Gastroesophageal sphincter (tissue), 4 donors: ENCODE data around the gene EPM2A. TPM values are rescaled to one million over a fixed set of nuclear protein-coding genes. Genes with fewer than 3 reads are reported as not detected.

Experiments
- ATAC-seq: fragments of 150-250 bp; one replicate; pipeline ENCODE4 v1.9.1; 2016; ENCODE audit warnings: mild to moderate bottlenecking, moderate library complexity
- H3K27ac ChIP-seq, 4 donors: fragments of 200-600 bp; sonication (generic) in 3 of 4; 1 replicate in 3 of 4; 2 replicates in 1 of 4; pipeline ENCODE4 v1.5.1; 2016 to 2019
- H3K27me3 ChIP-seq: fragments of 200-600 bp; sonication (generic); one replicate; pipeline ENCODE4 v1.5.1; 2019
- H3K36me3 ChIP-seq, 2 donors: fragments of 200-600 bp; sonication (generic); one replicate each; pipeline ENCODE4 v1.5.1; 2019; ENCODE audit warnings: control low read depth in 1 of 2
- H3K4me1 ChIP-seq, 3 donors: fragments of 200-600 bp; sonication (generic); 1 replicate in 2 of 3; 2 replicates in 1 of 3; pipeline ENCODE4 v1.5.1; 2016 to 2019; ENCODE audit warnings: control low read depth in 2 of 3
- H3K4me3 ChIP-seq, 2 donors: fragments of 200-600 bp; sonication (generic); one replicate each; pipeline ENCODE4 v1.5.1; 2019; ENCODE audit warnings: mild to moderate bottlenecking in 1 of 2, moderate library complexity in 1 of 2
- H3K9me3 ChIP-seq, 3 donors: fragments of 200-600 bp; sonication (generic); one replicate each; pipeline ENCODE4 v1.5.1; 2017 to 2019; ENCODE audit warnings: control low read depth in 2 of 3
- EP300 ChIP-seq: sonication (generic); formaldehyde crosslinking; IDR thresholded peaks from one replicate; pipeline ENCODE4 v1.6.1; 2017; ENCODE audit warnings: antibody characterized with exemption, mild to moderate bottlenecking
- POLR2A ChIP-seq, 2 donors: fragments of 450-650 bp; IDR thresholded peaks; one replicate each; pipeline ENCODE4 v1.6.1; 2017; ENCODE audit warnings: antibody characterized with exemption in 2 of 2, mild to moderate bottlenecking in 2 of 2, moderate library complexity in 1 of 2
- POLR2AphosphoS5 ChIP-seq: sonication (generic); formaldehyde crosslinking; IDR thresholded peaks from one replicate; pipeline ENCODE4 v1.6.1; 2017; ENCODE audit warnings: antibody characterized with exemption
- WGBS, 2 donors: methylation state at CpG; one replicate each; pipeline ENCODE4 v1.1.5; 2018; ENCODE audit warnings: low coverage in 1 of 2; 5-methylcytosine and 5-hydroxymethylcytosine counted together
- total RNA-seq, 4 donors: library from RNA; depleted of rRNA; stranded (reverse); fragments of >200 nt; gene quantifications; one replicate each; pipeline ENCODE4 v1.1.0, GENCODE V29; 2016
- TF ChIP-seq, protein P1 (sequence below), 4 experiments: fragments of 200-600 bp in 2 of 4; fragments of 450-650 bp in 2 of 4; sonication (generic) in 1 of 4; IDR thresholded peaks; one replicate each; pipeline ENCODE4 v1.5.1; 2017 to 2019; ENCODE audit warnings: antibody characterized with exemption in 4 of 4, mild to moderate bottlenecking in 2 of 4, moderate library complexity in 2 of 4

The EPM2A gene
- total RNA-seq, 4 donors from 2014 or later, result 53.7 to 83.7 (median 77.1) TPM

DNA sequence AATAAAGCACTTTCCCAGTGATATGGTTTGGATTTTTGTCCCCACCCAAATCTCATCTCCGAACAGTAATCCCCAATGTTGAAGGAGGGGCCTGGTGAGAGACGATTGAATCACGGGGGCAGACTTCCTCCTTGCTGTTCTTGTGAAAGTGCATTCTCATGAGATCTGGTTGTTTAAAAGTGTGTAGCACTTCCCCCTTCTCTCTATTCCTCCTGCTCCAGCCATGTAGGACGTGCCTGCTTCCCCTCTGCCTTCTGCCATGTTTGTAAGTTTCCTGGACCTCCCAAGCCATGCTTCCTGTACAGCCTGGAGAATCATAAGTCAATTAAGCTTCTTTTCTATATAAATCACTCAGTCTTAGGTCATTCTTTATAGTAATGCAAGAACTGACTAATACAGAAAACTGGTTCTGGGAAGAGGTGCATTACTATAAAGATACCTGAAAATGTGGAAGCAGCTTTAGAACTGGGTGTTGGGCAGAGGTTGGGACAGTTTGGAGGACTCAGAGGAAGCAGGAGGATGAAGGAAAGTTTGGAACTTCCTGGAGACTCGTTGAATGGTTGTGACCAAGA, 7.4 kb downstream of the EPM2A start:
- peaks cover 0 to 24% (median 0%) of the 10 kb centered on the region in 3 donors for H3K4me1 ChIP-seq
- H3K9me3 ChIP-seq, result peaks cover 0 to 21% (median 2%) of the 10 kb centered on the region in 3 donors
- TF ChIP-seq POLR2A (IDR thresholded peaks at IDR 0.05), result no peak
- no peak for TF ChIP-seq POLR2AphosphoS5
- no peak for TF ChIP-seq EP300
- 78 to 85% methylated on average over 1 to 5 of the region's 5 CpGs for WGBS, 2 donors
- H3K36me3 ChIP-seq, result peaks cover 0 to 8% of the 10 kb centered on the region in 2 donors
- H3K27ac ChIP-seq, result no peak overlapping the region
- no peak overlapping the region for H3K4me3 ChIP-seq
- no peak for ATAC-seq
- H3K27me3 ChIP-seq, result no peaks in the 10 kb centered on the region

DNA sequence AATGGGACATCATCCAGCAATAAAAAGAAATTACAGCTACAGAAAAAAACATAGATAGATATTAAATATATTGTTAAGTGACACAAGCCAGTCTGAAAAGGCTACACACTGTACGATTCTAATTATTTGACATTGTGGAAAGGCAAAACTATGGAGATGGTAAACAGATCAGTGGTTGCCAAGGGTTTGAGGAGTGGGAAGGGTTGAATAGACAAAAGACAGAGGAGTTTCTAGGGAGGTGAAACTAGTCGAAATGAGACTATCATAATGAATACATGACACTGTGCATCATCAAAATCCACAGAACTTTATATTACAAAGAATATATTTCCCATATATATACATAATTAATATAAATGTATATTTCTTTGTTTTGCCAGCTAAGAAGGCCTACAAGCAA, 9.8 kb downstream of the EPM2A start:
- Histone ChIP-seq H3K4me1 (peaks cover 0 to 1% (median 0%) of the 10 kb centered on the region in 3 donors), H3K27me3 (no peaks in the 10 kb centered on the region), H3K9me3 (peaks cover 0 to 25% (median 2%) of the 10 kb centered on the region in 3 donors), H3K36me3 (peaks cover 0 to 12% of the 10 kb centered on the region in 2 donors), H3K4me3 (no peak overlapping the region), H3K27ac (no peak overlapping the region)
- ATAC-seq, result no peak
- WGBS, 2 donors, result 45 to 78% methylated on average over 2 of the region's 2 CpGs
- TF ChIP-seq, protein P1, sequence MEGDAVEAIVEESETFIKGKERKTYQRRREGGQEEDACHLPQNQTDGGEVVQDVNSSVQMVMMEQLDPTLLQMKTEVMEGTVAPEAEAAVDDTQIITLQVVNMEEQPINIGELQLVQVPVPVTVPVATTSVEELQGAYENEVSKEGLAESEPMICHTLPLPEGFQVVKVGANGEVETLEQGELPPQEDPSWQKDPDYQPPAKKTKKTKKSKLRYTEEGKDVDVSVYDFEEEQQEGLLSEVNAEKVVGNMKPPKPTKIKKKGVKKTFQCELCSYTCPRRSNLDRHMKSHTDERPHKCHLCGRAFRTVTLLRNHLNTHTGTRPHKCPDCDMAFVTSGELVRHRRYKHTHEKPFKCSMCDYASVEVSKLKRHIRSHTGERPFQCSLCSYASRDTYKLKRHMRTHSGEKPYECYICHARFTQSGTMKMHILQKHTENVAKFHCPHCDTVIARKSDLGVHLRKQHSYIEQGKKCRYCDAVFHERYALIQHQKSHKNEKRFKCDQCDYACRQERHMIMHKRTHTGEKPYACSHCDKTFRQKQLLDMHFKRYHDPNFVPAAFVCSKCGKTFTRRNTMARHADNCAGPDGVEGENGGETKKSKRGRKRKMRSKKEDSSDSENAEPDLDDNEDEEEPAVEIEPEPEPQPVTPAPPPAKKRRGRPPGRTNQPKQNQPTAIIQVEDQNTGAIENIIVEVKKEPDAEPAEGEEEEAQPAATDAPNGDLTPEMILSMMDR (IDR thresholded peaks at IDR 0.05), result no peak
- no peak for TF ChIP-seq EP300
- TF ChIP-seq POLR2AphosphoS5, result no peak
- TF ChIP-seq POLR2A (IDR thresholded peaks at IDR 0.05), result no peak

DNA sequence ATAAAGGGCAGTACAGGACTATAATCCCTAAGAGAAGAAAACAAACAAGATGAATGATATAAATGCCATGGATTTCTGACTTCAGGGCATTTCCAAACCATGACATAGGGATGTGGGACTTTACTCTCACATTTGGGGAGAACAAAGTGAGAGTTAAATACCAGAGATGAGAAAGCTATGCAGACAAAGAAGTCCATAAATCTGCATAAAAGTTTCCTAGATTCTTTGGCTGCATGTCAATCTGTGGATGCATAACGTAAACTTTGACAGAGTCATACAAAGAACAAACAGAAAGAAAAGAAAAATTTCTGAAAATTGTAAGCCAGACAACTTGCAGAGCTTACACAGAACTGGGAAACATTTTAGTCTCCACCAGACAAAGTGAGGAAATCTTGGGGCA, 11.7 kb downstream of the EPM2A start:
- Histone ChIP-seq H3K27ac (no peak overlapping the region), H3K27me3 (no peaks in the 10 kb centered on the region), H3K9me3 (peaks cover 0 to 19% (median 2%) of the 10 kb centered on the region in 3 donors), H3K36me3 (peaks cover 0 to 5% of the 10 kb centered on the region in 2 donors), H3K4me1 (no peaks in the 10 kb centered on the region), H3K4me3 (no peak overlapping the region)
- no peak for ATAC-seq
- TF ChIP-seq POLR2AphosphoS5 (no peak), EP300 (no peak), POLR2A (IDR thresholded peaks at IDR 0.05) (no peak)
- TF ChIP-seq, protein P1 (IDR thresholded peaks at IDR 0.05), result no peak
- WGBS, 2 donors, result 17 to 63% methylated on average over 1 of the region's 1 CpG

DNA sequence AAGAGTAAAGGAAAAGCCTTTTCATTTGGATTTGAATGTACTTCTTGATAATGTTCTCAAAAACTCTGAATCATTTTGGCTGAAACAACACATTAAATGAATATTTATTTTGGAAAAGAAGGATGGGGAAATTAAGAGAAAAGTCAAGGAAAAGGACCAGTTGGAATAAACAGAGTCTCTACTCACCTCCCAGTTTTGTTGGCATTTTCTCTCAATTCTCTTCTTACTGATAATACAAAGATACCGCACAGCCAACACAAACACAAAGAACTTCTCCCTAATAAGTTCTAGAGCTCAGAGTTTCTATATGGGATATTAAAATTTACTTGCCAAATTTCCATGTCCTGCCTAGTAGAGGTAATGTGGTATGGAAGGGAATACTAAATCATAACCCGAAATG, 13.1 kb downstream of the EPM2A start:
- 90 to 100% methylated on average over 1 to 2 of the region's 2 CpGs for WGBS, 2 donors
- Histone ChIP-seq H3K4me3 (no peak overlapping the region), H3K36me3 (peaks cover 0 to 5% of the 10 kb centered on the region in 2 donors), H3K9me3 (peaks cover 0 to 8% (median 2%) of the 10 kb centered on the region in 3 donors), H3K27me3 (no peaks in the 10 kb centered on the region), H3K27ac (no peak overlapping the region), H3K4me1 (no peaks in the 10 kb centered on the region)
- ATAC-seq, result no peak
- TF ChIP-seq EP300, result no peak

DNA sequence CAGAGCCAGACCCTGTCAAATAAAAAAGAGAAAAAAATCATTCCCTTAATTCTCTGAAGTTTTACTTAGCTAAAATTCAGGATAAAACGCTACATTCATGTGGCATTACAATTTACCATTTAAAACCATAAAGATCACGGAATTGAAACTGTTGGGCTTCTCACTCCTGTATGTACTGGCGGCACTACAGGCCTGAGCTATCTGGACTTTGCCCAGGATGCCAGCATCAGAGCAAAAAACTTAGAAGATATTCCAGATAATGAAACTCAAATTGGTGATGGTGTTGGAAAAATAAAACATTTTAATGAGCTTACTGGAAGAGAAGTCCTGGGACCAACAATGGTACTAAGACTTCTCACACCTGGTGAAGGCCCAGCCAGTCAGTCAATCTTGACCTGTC, 14.2 kb downstream of the EPM2A start:
- TF ChIP-seq POLR2AphosphoS5, result no peak
- TF ChIP-seq, protein P1 (IDR thresholded peaks at IDR 0.05), result no peak
- TF ChIP-seq POLR2A (IDR thresholded peaks at IDR 0.05), result no peak
- TF ChIP-seq EP300, result no peak
- no peaks in the 10 kb centered on the region for H3K4me1 ChIP-seq
- ATAC-seq, result no peak

DNA sequence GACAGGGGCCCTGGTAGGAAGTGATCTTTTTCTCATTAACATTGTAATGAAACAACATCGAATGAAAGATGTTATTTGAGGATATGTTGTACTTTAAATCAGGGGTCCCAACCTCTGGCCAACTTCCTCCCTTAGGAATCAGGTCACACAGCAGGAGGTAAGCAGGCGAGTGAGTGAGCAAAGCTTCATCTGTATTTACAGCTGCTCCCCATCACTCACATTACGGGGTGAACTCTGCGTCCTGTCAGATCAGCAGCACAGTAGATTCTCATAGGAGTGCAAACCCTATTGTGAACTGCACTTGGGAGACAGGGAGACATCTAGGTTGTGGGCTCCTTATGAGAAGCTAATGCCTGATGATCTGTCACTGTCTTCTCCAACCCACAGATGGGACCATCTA, 19.9 kb downstream of the EPM2A start:
- no peak overlapping the region for H3K4me3 ChIP-seq
- 80 to 94% methylated on average over 4 of the region's 4 CpGs for WGBS, 2 donors
- no peaks in the 10 kb centered on the region for H3K4me1 ChIP-seq
- no peak for ATAC-seq
- H3K27me3 ChIP-seq, result no peaks in the 10 kb centered on the region
- H3K36me3 ChIP-seq, result peaks cover 0 to 11% of the 10 kb centered on the region in 2 donors
- H3K27ac ChIP-seq, result no peak overlapping the region
- no peaks in the 10 kb centered on the region for H3K9me3 ChIP-seq
- TF ChIP-seq EP300 (no peak), POLR2AphosphoS5 (no peak), POLR2A (IDR thresholded peaks at IDR 0.05) (no peak)
- TF ChIP-seq, protein P1 (IDR thresholded peaks at IDR 0.05), result no peak

More for the DNA sequence above, 14.2 kb downstream of the EPM2A start:
- no peaks in the 10 kb centered on the region for H3K27me3 ChIP-seq
- H3K4me3 ChIP-seq, result no peak overlapping the region
- 89 to 96% methylated on average over 3 of the region's 3 CpGs for WGBS, 2 donors
- no peak overlapping the region for H3K27ac ChIP-seq
- H3K36me3 ChIP-seq, result peaks cover 0 to 5% of the 10 kb centered on the region in 2 donors
- H3K9me3 ChIP-seq, result peaks cover 0 to 8% (median 2%) of the 10 kb centered on the region in 3 donors
